ENCODE results near the gene CHD1. TPM values are rescaled to one million over a fixed set of nuclear protein-coding genes. Genes with fewer than 3 reads are reported as not detected.

Gene CHD1
- total and polyA plus RNA-seq, 9 of the 15 experiments (the other 6 are each of a cell fraction or from before 2014, with no cell fraction given) = 27.3 to 133 (median 58.7) TPM

- TF ChIP-seq ATF3 (IDR thresholded peaks at IDR 0.05) (no peak), ATF3 (CRISPR knock-in tag; conservative IDR thresholded peaks at IDR 0.05) (no peak), STAG1 (CRISPR knock-in tag; IDR thresholded peaks at IDR 0.05; ENCODE audit: borderline replicate concordance) (no peak), REST (IDR thresholded peaks at IDR 0.05; ENCODE audit: borderline replicate concordance) (peak; percentile 79), REST (CRISPR knock-in tag; IDR thresholded peaks at IDR 0.05; ENCODE audit: low read depth) (no peak), RBM22 (IDR thresholded peaks at IDR 0.05; ENCODE audit: low read depth, low read length, poor library complexity, severe bottlenecking) (no peak), FOXK2 (conservative IDR thresholded peaks at IDR 0.05 in 1 of 2, IDR thresholded peaks at IDR 0.05 in 1 of 2; ENCODE audit: low read depth in 2 of 2) (no peak), TFAM (CRISPR knock-in tag; conservative IDR thresholded peaks at IDR 0.05) (no peak), MTA2 (IDR thresholded peaks at IDR 0.05; ENCODE audit: low read depth) (no peak), JUNB (CRISPR knock-in tag; conservative IDR thresholded peaks at IDR 0.05) (no peak), THRA (IDR thresholded peaks at IDR 0.05) (no peak), POLR2A (conservative IDR thresholded peaks at IDR 0.05) (no peak)
Observed at GRCh38 chr5:98905857-98906688, 22.7 kb downstream of the CHD1 start (continued).
